Naive thymus-derived CD4-positive, alpha-beta T cell (primary cell): ENCODE data around the gene KIF5B. TPM values are rescaled to one million over a fixed set of nuclear protein-coding genes. Genes with fewer than 3 reads are reported as not detected.

Experiments used
- polyA plus RNA-seq, 2 donors: library from polyadenylated mRNA; unstranded; fragments of 300-500 nt; fragmentation: Illumina TruSeq; gene quantifications; one replicate each; pipeline ENCODE4 v1.2.3, GENCODE V29; 2021
- total RNA-seq, 6 experiments: library from RNA in 5 of 6; stranded (reverse) in 5 of 6; gene quantifications; 1 replicate in 5 of 6; 2 replicates in 1 of 6; pipeline ENCODE4 v1.2.3 and lab custom pipeline; 2021 to 2026

Gene KIF5B
- total and polyA plus RNA-seq, 7 experiments from 2014 or later: 19.7 to 66.0 (median 44.4) TPM

Other genes with a start within 250 kb of the KIF5B start
- 10 to 100 TPM; 10.6 to 34.6 (median 31.4) TPM for gene ARHGAP12, start 127.6 kb downstream of the KIF5B start, total RNA-seq
- gene ARHGAP12, start 127.6 kb downstream of the KIF5B start, polyA plus RNA-seq: 10 to 100 TPM; 10.5 to 11.9 TPM